NCI-H2107 (cell line): ENCODE data around the gene GPR39.
A peak's percentile ranks its signal among the peaks of the same experiment; 100 is the strongest.

Source experiments
- DNase-seq: peaks from one replicate; lab custom pipeline; 2025; lab: John Stamatoyannopoulos, UW

Gene GPR39

DNA sequence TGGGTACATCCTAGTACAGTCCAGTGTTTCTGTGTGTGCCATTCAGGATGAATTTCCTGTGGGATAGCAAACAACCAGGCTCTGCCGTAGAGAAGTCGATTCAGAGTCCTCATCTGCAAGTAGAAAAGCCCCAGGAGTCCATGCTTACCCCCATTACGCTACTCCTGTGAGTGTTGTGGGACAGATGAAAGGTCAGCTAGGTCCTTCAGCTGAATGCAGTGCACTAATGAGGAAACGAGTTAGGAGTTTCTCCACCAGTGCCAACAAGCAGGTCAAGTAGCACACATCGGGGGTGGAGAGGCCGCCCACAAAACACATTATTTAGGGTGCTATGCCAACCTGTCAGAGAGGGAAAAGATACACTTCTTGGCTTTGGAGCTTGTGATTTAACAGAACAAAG, 2.5 kb upstream of the GPR39 start:
- no peak for DNase-seq

DNA sequence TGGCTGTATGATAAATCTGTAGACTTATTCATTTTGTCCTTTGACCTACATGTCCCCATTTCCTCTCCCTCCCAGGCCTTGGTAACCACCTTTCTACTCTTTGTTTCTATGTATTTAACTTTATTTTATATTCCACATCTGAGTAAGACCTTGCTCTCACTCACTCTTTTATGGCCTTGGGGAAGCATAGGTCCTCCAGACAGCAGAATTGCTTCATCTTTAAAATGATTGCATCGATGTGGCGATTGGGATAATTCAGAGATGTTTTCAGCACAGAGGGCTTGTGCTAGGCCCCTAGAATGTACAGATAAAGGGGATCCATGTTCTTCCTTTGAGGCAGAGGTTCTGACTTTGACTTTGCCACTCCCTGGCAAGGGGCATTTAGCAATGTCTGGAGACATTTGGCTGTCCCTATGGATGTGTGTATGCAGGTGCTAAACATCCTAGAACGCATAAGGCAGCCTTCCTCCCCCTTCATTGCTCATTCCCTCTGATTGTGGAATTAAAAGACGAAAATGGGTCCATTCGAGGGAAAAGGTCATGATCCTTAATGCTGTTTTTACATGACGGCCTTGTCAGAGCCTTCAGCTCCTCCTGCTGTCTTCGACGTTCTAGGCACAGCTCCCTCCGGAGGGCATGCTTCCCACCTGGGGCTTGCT, 1.2 kb upstream of the GPR39 start:
- no peak for DNase-seq

DNA sequence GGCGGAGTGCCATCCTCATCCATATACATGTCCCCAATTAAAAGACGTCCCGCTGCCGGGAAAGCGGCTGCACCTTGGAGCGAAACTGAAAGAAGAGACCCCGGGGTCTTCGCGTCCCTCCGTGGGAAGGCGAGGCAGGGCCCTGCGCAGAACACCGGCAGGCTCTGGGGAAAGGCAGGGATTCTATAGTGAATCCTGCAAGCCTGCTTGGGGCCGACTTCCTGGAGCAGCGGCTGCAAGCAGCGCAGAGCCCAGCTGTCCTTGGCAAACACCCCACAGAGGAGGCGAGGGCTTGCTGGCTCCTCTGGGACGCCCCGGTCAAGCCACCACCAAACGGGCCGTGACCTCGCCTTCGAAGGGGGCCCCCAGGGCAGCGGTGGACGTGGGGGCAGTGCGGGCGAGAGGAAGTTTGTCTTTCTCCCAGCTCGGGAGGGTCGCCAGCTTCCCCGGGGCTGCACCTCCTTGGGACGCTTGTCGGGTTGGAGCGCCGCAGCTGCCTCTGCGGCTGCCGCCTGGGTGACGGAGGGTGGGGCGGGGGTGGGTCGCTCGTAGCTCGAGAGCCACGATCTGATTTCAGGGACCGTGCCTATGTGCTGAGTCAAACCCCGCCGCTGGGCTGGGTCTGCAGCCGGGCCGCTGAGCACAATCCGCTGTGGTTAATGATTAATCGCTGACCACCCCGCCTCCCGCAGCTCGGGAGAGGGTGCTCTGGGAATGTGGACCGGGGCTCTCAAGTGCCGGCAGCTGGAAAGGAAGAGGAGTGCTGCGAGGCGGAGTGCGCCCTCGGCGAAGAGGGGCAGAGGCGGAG, 486 bp upstream of the GPR39 start:
- DNase-seq = peak; percentile 85

DNA sequence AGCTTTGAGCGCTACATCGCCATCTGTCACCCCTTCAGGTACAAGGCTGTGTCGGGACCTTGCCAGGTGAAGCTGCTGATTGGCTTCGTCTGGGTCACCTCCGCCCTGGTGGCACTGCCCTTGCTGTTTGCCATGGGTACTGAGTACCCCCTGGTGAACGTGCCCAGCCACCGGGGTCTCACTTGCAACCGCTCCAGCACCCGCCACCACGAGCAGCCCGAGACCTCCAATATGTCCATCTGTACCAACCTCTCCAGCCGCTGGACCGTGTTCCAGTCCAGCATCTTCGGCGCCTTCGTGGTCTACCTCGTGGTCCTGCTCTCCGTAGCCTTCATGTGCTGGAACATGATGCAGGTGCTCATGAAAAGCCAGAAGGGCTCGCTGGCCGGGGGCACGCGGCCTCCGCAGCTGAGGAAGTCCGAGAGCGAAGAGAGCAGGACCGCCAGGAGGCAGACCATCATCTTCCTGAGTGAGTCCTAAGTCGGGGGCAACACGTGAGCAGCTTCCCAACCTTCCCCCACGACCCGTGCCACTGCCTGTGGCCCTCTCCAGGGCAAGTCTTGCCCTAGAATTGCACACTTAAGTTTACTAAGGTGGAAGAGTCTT, 928 bp downstream of the GPR39 start:
- no peak for DNase-seq

DNA sequence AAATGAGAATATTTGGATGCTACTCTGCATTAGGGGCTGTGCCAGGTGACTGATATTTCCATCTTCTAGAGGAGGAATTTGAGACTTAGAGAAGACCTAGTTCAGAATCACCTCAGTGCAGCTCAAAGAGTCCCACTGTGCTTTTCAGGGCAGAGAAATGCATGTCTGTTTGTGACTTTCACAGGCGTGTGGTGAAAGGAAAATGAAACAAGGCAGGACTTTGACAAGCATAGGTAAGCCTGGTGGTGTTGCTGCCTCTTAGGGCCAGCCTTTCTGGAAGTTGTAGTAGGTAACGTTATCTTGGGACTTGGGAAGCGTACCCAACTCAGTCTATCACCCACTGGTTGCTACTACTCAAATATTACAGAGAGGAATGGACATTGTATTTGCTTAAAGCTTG, 2.6 kb downstream of the GPR39 start:
- no peak for DNase-seq

DNA sequence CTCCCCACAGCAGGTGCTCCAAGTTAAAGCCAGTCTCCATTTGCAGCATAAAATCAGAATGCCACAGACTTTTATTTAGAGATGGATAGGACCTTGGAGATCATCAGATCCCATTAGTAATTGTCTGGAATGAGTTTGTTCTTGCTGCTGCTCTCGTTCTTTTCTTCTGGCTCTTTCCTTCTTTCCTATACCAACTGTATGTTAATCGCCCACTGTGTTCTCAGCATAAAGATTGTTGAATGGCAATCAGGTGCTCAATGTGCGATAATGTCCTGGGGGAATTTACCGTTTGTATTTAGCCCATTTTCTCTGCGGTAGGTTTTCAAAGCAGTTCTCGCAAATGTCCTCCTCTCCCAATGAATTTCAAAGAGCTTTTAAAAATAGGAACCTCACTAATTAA, 3.3 kb downstream of the GPR39 start:
- no peak for DNase-seq

DNA sequence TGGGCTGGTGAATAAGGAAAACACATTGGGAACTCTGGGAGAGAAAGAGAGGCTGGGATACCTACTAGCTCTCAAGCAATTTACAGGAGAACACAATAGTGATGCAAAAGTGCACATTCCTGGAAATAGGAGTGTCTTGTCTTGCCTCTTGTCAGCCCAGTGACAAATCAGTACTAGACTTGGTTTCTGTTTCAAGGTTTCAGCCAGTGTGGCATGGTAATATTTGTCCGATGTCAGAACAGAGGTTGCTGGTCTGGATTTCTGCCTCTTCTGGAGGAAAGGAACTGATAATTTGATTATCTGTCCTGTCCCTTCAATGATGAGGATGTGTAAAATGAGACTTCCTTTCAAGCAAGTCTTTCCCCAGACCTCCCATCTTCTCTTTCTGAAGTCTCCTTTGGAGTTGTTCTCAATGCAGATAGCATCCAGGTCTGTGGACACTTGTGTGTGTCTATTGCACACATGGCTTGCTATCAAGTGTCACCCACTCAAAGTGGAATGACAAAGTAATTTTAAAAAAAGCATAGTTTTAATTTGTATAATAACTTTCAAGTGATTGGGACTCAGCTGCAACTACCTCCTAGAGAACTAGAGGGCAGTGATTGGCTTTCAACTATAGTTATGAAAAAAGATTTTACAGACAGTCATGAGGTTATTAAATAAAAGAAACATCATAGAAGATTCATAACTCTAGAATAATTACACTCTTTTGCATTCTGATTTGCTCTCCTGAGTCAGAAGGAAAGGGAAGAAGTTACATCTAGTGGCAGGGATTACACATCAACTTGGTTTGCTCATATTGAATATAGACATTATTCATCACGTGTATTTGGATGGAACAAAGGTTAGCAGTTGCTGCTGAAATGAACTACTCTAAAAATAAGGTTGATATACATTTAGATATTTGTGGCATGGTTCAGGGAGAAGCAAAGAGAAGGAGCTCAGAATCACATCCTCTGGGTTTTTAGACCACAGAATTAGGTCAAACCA, 4.5 kb downstream of the GPR39 start:
- DNase-seq = no peak

DNA sequence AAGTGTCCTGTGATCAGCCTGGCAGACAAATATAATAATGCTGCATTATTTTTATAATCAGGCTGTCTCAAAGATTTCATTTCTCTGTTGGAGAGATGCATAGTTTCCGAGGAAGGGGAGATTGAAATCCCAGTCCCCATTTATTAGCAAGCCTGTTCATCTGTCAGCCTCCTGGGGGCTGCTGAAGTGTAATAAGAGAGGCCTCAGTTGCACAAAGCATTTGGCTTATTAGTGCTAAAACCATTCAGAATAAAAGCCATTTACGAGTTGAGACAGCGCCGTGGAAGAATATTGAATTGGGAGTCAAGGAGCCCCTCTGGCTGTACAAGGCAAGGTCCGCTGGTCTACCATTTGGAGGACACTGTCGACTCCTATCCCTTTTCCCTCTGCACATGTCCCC, 6.1 kb downstream of the GPR39 start:
- no peak for DNase-seq

DNA sequence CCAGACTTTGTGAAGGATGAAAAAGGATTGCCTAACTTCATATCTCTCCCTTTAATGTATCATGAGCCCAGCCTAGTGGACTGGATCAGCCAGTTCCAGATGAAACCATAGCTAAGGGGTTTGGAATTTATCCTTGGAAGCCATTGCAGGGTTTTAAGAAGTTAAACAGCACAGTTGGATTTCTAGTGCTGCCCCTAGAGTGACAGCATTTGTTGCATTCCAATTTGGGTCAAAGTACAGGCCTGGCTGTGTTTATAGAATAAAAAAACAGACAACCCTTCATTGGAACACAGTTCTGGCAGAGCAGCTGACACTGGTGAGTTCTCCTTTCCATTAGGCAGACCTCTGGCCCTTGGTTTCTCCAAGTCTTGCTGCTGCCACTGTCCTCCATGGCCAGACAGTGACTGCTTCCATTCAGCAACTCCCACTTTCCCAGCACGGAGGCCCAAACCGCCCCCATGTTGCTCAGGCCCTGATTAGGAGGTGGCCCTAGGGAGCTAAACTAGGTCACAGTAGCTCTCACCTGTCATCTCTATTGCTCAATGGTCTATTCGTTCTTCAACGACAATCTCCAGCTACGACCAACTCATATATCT, 8.0 kb downstream of the GPR39 start:
- no peak for DNase-seq

DNA sequence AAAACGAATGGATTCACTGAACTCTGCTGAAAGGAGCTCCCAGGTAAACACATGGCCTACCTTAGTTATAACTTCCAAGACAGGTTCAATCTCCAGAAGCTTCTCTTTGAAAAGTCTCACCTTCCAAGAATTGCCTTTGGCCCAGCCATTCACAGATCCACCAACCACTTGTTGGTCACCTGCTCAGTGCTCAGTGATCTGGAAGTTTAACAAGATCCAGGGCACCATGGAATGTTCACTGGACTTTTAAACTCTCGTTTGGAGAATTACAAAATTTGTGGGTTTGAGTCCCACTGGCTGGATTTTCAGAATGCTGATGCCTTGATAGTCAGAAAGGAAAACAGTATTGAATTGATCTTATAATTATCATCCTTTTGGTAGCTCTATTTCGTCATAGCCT, 9.4 kb downstream of the GPR39 start:
- no peak for DNase-seq

DNA sequence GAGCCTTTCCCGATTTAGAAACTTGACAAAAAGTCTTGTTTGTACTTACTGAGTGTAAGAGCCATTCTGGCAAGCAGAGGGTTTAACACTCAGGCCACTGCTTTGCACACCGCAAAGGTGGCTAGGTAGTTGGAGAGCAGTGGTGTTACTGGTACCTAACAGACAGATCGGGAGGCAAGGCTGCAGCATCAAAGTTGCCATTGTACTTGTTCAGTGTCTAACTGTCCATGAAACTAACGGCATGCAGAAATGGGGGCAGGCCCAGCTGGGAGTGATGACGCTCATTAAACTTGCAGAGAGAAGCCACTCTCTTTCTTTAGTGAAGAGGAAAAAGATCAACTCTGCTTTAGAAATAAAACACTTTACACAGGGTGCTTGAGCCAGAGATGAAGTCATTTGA, 10.1 kb downstream of the GPR39 start:
- DNase-seq = no peak

DNA sequence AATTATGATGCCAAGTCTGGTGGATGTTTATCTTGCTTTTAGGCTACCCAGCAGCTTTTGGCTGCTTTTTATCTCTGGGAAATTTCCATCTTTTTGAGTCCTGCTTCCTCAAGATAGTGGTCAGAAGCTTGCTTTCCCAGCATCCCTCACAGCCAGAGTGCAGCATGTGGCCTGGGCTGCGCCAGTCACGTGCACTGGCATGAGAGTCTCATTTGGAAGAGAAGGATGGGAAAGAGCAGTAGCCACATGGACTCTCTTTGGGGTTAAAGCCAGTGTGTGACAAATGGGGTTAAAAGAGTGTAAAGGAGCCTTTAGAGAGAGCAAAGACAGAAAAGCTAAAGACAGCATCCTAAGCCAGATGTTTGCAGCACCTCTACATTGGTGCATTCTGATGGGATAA, 12.7 kb downstream of the GPR39 start:
- DNase-seq = no peak

DNA sequence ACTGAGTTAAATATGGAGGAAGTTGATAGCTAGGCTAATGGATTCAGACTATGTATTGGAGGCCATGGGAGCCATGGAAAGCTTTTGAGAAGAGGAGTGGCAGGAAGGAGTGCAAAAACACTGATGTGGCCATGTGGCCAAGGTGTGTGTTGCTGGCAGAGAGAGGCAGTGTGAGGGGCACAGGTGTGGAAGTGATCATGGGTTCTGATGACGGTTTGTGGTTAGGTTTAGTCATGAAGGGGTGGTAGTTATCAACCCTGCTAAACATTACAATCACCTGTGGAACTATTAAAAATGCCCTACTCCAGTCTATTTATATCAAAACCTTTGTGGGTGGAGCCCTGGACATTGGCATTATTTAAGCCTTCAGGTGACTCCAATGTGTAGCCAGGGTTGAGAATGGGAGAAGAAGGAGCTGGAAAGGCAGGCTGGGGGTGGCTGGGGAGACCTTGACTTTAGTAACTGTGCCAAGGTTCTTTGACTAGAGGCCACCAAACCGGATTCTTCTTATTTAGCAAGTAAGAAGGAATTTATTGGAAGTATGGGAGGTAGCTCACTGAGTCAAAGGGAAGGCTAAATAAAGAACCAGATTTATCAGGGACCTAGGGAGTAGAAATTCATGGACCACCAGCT, 13.5 kb downstream of the GPR39 start:
- no peak for DNase-seq

DNA sequence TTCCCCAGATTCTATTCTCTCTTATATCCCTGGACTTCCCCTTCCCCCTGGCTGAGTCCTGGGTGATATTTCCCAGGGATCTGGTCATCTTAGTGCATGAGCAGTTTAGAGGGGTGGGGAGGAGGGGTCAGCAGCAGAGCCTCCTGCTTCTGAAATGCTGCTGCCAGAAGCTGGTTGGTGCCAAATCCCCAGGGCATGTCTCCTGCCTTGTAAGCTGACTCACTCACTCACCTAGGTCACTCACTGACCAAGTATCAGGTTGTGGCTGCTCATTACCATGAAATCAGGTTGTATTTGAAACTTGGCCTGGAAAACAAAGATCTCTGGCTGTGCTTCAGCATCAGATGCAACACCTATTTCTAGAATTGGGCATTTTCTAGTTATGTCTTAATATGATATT, 14.3 kb downstream of the GPR39 start:
- DNase-seq = no peak

DNA sequence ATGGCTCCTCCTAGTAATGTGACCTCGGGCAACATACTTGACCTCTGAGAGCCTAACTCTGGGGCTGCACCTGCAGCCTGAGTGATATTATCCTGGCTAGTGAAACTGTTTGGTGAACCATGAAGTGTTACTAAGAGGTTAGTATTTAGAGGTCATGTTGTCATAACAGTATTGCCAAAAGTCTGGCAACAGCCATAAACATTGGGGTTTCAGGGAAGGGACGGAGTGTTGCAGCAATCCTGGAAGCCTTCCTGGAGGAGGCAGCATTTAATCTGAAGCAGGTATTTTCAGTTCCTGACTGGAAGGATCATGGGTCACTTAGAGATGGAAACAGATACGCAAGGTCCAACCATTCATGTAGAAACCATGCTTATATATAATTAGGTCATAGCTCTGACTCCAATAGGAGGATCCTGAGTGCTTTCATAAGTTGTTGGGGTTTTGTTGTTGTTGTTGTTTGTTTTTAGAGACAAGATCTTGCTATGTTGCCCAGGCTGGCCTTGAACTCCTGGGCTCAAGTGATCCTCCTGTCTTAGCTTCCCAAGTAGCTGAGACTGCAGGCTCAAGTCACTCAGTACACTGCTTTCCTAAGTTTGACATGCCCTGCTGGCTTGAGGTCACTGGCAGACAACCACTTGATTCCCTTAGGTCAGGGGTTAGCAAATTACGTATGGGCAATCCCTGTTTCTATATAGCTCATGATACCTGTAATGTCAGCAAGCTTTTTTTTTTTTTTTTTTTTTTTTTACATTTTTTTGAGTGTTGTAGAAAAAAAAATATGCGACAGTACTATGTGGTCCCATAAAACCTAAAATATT, 21.5 kb downstream of the GPR39 start:
- DNase-seq = no peak

DNA sequence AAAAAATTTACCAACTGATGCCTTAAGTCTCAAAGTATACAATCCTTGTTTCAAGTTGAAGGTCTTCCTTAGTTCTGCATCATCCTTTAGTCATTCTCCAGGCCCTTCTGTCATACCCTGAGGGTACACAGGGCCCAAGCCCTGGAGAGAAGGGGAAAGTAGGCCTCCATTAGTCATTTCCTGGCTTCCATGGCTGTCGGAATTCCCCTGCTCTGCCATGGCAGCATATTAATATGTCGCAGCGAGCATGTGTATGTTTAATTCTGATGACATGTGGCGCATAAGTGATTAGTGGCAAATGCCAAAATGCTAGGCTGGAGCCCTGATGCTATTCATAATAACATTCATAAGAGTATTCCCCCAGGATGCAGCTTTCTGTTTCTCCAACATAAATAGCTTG, 22.1 kb downstream of the GPR39 start:
- no peak for DNase-seq

DNA sequence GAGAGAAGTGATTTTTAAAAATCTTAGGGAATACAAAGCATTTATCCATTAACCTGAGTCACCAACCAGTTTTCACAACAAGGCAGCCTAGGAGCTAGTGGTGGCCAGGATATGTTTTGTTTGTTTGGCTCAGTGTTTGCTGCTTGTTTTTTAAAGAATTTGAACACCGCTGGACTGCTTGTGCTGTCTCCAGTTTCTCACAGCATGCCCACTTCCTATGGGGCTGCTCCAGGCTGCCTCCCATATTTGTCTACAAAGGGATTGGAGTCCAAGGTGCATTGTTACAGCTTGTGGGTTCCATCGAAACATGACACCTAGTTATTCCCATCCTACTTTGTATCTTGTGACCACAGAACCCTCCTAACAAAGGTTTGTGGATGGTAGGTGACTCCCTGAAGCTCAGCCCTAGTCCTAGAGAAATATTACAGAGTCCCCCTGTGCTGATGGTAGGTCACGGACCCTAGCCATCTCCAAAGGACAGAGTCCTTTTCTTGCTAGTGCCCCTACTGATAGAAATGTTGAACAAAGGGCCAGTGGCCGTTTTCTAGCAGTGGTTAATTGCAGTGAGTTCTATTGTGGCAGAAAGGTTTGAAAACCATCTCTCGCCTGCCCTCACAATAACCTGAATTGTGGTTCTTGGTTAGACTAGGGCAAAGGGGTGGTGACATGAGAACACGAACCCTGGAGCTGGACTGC, 23.2 kb downstream of the GPR39 start:
- DNase-seq = peak; percentile 39

DNA sequence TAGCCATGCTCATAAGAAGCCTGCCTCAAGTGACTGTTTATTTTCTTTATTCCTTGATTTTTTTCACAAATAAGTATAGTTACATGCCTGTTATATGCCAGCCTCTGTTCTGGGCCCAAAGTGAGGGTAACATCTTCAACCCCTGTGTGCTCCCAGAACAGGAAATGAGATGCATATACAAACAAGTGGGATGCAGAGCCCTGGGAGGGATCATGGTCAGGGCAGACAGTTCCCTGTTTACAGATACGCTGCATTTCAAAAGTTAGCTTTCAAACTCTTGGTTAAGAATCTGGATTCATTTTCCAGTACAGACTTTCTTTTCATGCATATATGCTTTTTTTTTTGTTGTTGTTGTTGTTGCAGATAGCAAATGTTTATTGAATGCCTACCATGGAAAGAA, 24.4 kb downstream of the GPR39 start:
- no peak for DNase-seq

DNA sequence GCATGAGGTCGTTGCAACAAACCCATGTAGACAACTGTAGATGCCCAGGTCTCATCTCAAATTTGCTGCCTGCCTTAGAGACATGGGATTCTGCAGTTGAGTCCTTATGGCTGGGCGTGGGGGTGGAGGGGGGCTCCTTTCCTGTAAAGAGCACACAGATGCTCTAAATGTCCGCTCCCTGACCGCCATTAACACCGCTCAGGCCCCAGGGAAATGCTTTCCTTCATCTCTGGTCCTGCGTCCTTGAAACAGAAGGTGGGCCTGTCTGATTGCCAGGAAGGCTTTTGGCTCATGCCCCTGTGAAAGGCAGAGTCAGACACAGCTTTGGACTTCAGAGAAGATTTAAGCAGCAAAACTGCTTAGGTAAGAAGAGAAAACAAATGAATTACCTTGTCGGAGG, 25.7 kb downstream of the GPR39 start:
- DNase-seq = no peak

DNA sequence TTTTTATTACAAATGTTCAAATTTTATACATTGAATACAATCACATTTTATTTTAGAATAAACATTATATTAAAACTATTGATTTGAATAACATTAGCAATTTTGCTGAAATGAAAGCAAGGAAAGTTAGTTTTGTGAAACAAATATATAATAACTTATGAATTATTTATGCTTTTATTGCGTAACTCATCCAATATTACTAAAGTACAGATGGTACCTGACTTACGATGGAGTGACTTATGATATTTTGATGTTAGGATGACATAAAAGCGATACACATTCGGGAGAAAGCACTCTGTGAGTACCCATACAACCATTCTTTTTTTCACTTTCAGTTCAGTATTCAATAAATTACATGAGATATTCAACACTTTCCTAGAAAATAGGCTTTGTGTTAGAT, 26.5 kb downstream of the GPR39 start:
- no peak for DNase-seq
